HepG2 (cell line): ENCODE measurements around the gene SLC10A1. TPM values are rescaled to one million over a fixed set of nuclear protein-coding genes. Genes with fewer than 3 reads are reported as not detected.
A peak's percentile ranks its signal among the peaks of the same experiment; 100 is the strongest.

Source experiments
- AKAP8 ChIP-seq: sonication (generic); formaldehyde crosslinking; IDR thresholded peaks from 2 replicates; pipeline ENCODE4 v1.5.1; 2020; ENCODE audit warnings: mild to moderate bottlenecking, missing genetic modification reagents
- CHD2 ChIP-seq: IDR thresholded peaks from 2 replicates; pipeline ENCODE4 v1.6.1; 2011; ENCODE audit warnings: low read depth, low read length, improper control_type of control experiment
- DR1 ChIP-seq: sonication (generic); formaldehyde crosslinking; IDR thresholded peaks from 2 replicates; pipeline ENCODE4 v1.8.0; 2021; ENCODE audit warnings: mild to moderate bottlenecking, missing genetic modification reagents, inconsistent platforms
- HBP1 ChIP-seq: IDR thresholded peaks from 2 replicates; pipeline ENCODE4 v1.6.1; 2016; ENCODE audit warnings: low read depth, control low read depth
- HMG20B ChIP-seq: conservative IDR thresholded peaks from 2 replicates; pipeline ENCODE4 v1.6.1; 2016; ENCODE audit warnings: missing genetic modification reagents, missing compliant biosample characterization
- HNRNPL ChIP-seq: fragments of 200-400 bp; formaldehyde crosslinking; IDR thresholded peaks from 2 replicates; pipeline ENCODE4 v1.6.1; 2017; ENCODE audit warnings: mild to moderate bottlenecking, low read depth, low read length
- KAT8 ChIP-seq: IDR thresholded peaks from 2 replicates; pipeline ENCODE4 v1.6.1; 2016; ENCODE audit warnings: missing genetic modification reagents, missing compliant biosample characterization
- MAZ ChIP-seq, 2 experiments: sonication (generic) in 1 of 2; formaldehyde crosslinking in 1 of 2; IDR thresholded peaks; 2 replicates each; pipeline versions ENCODE4 v1.5.0 to v1.6.1; 2012 to 2020; ENCODE audit warnings: low read depth in 2 of 2, mild to moderate bottlenecking in 2 of 2, borderline replicate concordance in 1 of 2, improper control_type of control experiment in 1 of 2, low read length in 1 of 2, missing genetic modification reagents in 1 of 2, moderate library complexity in 1 of 2
- NFIC ChIP-seq: IDR thresholded peaks from 2 replicates; pipeline ENCODE4 v1.6.1; 2012; ENCODE audit warnings: mild to moderate bottlenecking, low read length, inconsistent platforms
- PAF1 ChIP-seq: IDR thresholded peaks from 2 replicates; pipeline ENCODE4 v1.6.1; 2016; ENCODE audit warnings: missing genetic modification reagents, missing compliant biosample characterization
- TEAD3 ChIP-seq: optimal IDR thresholded peaks from 2 replicates; pipeline ENCODE3; 2016; ENCODE audit warnings: borderline replicate concordance
- ZBTB34 ChIP-seq: sonication (generic); formaldehyde crosslinking; IDR thresholded peaks from 2 replicates; pipeline ENCODE4 v1.8.0; 2022; ENCODE audit warnings: mild to moderate bottlenecking, missing genetic modification reagents
- ZFX ChIP-seq: sonication (generic); formaldehyde crosslinking; IDR thresholded peaks from 2 replicates; pipeline ENCODE4 v1.4.0; 2020; ENCODE audit warnings: mild to moderate bottlenecking, low read depth, missing genetic modification reagents, moderate library complexity
- ZNF101 ChIP-seq: sonication (generic); formaldehyde crosslinking; IDR thresholded peaks from 2 replicates; pipeline ENCODE4 v1.4.0; 2020; ENCODE audit warnings: mild to moderate bottlenecking, low read depth, missing genetic modification reagents, borderline replicate concordance
- ZNF367 ChIP-seq: sonication (generic); formaldehyde crosslinking; IDR thresholded peaks from 2 replicates; pipeline ENCODE4 v1.4.0; 2020; ENCODE audit warnings: missing genetic modification reagents, borderline replicate concordance
- ZNF512 ChIP-seq: sonication (generic); formaldehyde crosslinking; IDR thresholded peaks from 2 replicates; pipeline ENCODE4 v1.4.0; 2020; ENCODE audit warnings: mild to moderate bottlenecking, missing genetic modification reagents
- ZNF577 ChIP-seq: sonication (generic); formaldehyde crosslinking; IDR thresholded peaks from 2 replicates; pipeline ENCODE4 v1.4.0; 2020; ENCODE audit warnings: mild to moderate bottlenecking, low read depth, missing genetic modification reagents, borderline replicate concordance
- ZNF883 ChIP-seq: sonication (generic); formaldehyde crosslinking; IDR thresholded peaks from 2 replicates; pipeline ENCODE4 v1.5.1; 2020; ENCODE audit warnings: mild to moderate bottlenecking, missing genetic modification reagents; ENCODE audit errors: not compliant biosample characterization
- polyA plus RNA-seq, 8 experiments: library from polyadenylated mRNA; depleted of rRNA in 3 of 8; stranded (reverse) in 7 of 8; unstranded in 1 of 8; fragments of >200 nt; fragmentation: Illumina TruSeq in 4 of 8; extraction: Trizol in 4 of 8; gene quantifications; 2 replicates each; pipeline versions ENCODE4 v1.2.1 to v1.2.3, GENCODE V29; 2011 to 2016; ENCODE audit warnings: low read depth in 4 of 8, missing spikeins in 1 of 8, mixed read lengths in 1 of 8; ENCODE audit not compliant: insufficient read depth in 1 of 8
- total RNA-seq, 5 experiments: library from RNA; depleted of rRNA; stranded (reverse); fragments of >200 nt; fragmentation: Illumina TruSeq; extraction: Trizol; gene quantifications; 2 replicates each; pipeline ENCODE4 v1.2.3, GENCODE V29; 2016; ENCODE audit warnings: low read depth in 1 of 5
- TF ChIP-seq, protein P1 (sequence below): sonication (generic); formaldehyde crosslinking; IDR thresholded peaks from 2 replicates; pipeline ENCODE4 v1.5.0; 2020; ENCODE audit warnings: mild to moderate bottlenecking, missing genetic modification reagents
- TF ChIP-seq, protein P2 (sequence below): sonication (generic); formaldehyde crosslinking; IDR thresholded peaks from 2 replicates; pipeline ENCODE4 v1.5.1; 2020; ENCODE audit warnings: missing genetic modification reagents, mild to moderate bottlenecking, borderline replicate concordance
- TF ChIP-seq, protein P3 (sequence below): sonication (generic); formaldehyde crosslinking; IDR thresholded peaks from 2 replicates; pipeline ENCODE4 v1.8.0; 2022; ENCODE audit warnings: missing genetic modification reagents, low read depth, mild to moderate bottlenecking, borderline replicate concordance

Gene SLC10A1
- total and polyA plus RNA-seq, 2 of the 13 experiments (the other 11 are each of a cell fraction or from before 2014, with no cell fraction given), result 0.17 TPM; not detected in 1

GRCh38 chr14:69772082-69773017 lies 24.7 kb downstream of the SLC10A1 start (continued):
- TF ChIP-seq AKAP8 (CRISPR knock-in tag), result no peak
- TF ChIP-seq, protein P1, sequence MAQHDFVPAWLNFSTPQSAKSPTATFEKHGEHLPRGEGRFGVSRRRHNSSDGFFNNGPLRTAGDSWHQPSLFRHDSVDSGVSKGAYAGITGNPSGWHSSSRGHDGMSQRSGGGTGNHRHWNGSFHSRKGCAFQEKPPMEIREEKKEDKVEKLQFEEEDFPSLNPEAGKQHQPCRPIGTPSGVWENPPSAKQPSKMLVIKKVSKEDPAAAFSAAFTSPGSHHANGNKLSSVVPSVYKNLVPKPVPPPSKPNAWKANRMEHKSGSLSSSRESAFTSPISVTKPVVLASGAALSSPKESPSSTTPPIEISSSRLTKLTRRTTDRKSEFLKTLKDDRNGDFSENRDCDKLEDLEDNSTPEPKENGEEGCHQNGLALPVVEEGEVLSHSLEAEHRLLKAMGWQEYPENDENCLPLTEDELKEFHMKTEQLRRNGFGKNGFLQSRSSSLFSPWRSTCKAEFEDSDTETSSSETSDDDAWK (CRISPR knock-in tag), result no peak
- peak; percentile 41; the same call in 1 of the 2 replicates for TF ChIP-seq ZFX (CRISPR knock-in tag)
- no peak for TF ChIP-seq ZNF512 (CRISPR knock-in tag)
- no peak for TF ChIP-seq DR1 (CRISPR knock-in tag)
- TF ChIP-seq, protein P2, sequence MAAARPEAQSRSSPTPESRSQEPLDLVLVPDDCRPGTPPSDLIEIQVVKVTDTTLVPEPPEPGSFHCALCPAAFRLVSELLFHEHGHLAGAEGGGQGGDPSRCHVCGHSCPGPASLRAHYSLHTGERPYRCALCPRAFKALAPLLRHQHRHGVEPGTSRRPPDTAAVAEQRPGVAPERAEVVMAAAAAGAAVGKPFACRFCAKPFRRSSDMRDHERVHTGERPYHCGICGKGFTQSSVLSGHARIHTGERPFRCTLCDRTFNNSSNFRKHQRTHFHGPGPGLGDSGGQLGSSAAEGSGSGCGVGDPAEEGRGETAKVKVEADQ (CRISPR knock-in tag), result no peak
- TF ChIP-seq HBP1, result no peak
- TF ChIP-seq TEAD3 (CRISPR knock-in tag), result peak; percentile 89
- no peak for TF ChIP-seq KAT8 (CRISPR knock-in tag)
- TF ChIP-seq PAF1 (CRISPR knock-in tag), result peak; percentile 72; the same call in 1 of the 2 replicates
- TF ChIP-seq MAZ (IDR thresholded peaks at IDR 0.05; ENCODE audit: borderline replicate concordance, low read depth, low read length), result no peak
- no peak for TF ChIP-seq MAZ (CRISPR knock-in tag; IDR thresholded peaks at IDR 0.05; ENCODE audit: low read depth)
- TF ChIP-seq, protein P3, sequence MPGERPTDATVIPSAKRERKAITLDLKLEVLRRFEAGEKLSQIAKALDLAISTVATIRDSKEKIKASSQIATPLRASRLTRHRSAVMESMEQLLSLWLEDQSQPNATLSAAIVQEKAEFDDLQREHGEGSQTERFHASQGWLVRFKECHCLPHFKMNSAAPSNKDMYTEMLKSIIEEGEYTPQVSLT (CRISPR knock-in tag), result no peak
- no peak for TF ChIP-seq ZNF367 (CRISPR knock-in tag)
- no peak for TF ChIP-seq ZNF101 (CRISPR knock-in tag)
- TF ChIP-seq NFIC, result no peak
- no peak for TF ChIP-seq HNRNPL
- no peak for TF ChIP-seq CHD2
- TF ChIP-seq ZNF883, result no peak
- no peak for TF ChIP-seq ZNF577 (CRISPR knock-in tag)
- TF ChIP-seq ZBTB34 (CRISPR knock-in tag), result no peak
- TF ChIP-seq HMG20B (CRISPR knock-in tag), result no peak
